Measurements from ENCODE around the gene SLC37A2. TPM values are rescaled to one million over a fixed set of nuclear protein-coding genes. Genes with fewer than 3 reads are reported as not detected.

Gene SLC37A2
- polyA plus RNA-seq, 1 of the 3 experiments (the other 2 are of a cell fraction): 0.44 TPM

- Histone ChIP-seq H3K4me3 (ENCODE audit: low read depth in 2 of 2, low read length in 1 of 2) (no peak overlapping the region), H3K4me1 (ENCODE audit: control insufficient read depth in 1 of 2, insufficient read depth in 2 of 2, low read depth in 1 of 2, low read length in 1 of 2) (no peaks in the 10 kb centered on the region), H3K9me2 (no peaks in the 10 kb centered on the region), H2AFZ (ENCODE audit: low read depth) (no peak overlapping the region), H3K36me3 (replicated peaks in 1 of 2; ENCODE audit: control insufficient read depth in 1 of 2, insufficient read depth in 2 of 2, low read length in 1 of 2) (no peaks in the 10 kb centered on the region), H4K20me1 (ENCODE audit: insufficient read depth) (no peaks in the 10 kb centered on the region), H3F3A (replicated peaks; ENCODE audit: insufficient read depth) (no peaks in the 10 kb centered on the region), H3K9me3 (no peaks in the 10 kb centered on the region), H3K27me3 (ENCODE audit: insufficient read depth) (no peaks in the 10 kb centered on the region), H3K79me2 (ENCODE audit: insufficient read depth) (no peaks in the 10 kb centered on the region), H3K9ac (no peak overlapping the region), H3K27ac (ENCODE audit: low read depth in 2 of 2, low read length in 1 of 2) (no peak overlapping the region), H3K4me2 (no peak overlapping the region)
- POLR2A ChIA-PET: no interaction called here
- DNase-seq: no peak
- 89% methylated on average over 2 of the region's 2 CpGs for WGBS (ENCODE audit: low lambda C conversion rate)
- TF ChIP-seq GATA2 (CRISPR knock-in tag; IDR thresholded peaks at IDR 0.05) (no peak), TAF1 (IDR thresholded peaks at IDR 0.05; ENCODE audit: borderline replicate concordance, low read depth, low read length) (no peak), CHD2 (IDR thresholded peaks at IDR 0.05; ENCODE audit: low read length, partially characterized antibody) (no peak), EZH2phosphoT487 (IDR thresholded peaks at IDR 0.05; ENCODE audit: borderline replicate concordance, low read depth) (no peak)
- CTCF ChIA-PET: interaction anchor here (1.1 kb wide), 1 partner anchor 15 kb away, joined by 4 read pairs; no protein-coding TSS in a partner anchor
These were observed 42.8 kb upstream of the SLC37A2 start for GRCh38 chr11:125020342-125020741.

DNA sequence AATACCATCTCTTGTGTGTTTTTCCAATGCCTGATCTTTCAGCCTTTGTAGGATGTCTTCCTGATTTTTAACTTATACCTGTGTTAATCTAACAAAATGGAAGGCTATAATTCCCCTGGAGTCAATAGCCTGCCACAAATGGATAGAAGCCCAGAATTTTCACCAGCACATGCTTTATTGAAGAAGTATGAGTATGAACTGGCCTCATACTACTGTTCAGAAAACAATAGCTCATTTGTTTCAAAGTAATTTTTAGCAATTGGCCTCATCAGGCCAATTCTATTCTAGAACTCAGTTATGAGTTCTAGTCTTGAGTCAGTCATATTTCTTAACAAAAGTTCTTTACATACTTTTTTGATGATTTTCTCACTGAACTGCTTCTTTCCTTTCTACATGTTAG lies 40.6 kb upstream of the SLC37A2 start:
- TF ChIP-seq RFX5 (IDR thresholded peaks at IDR 0.05; ENCODE audit: low read length) (no peak), RCOR1 (IDR thresholded peaks at IDR 0.05; ENCODE audit: low read length) (no peak), POLR2AphosphoS5 (IDR thresholded peaks at IDR 0.05; ENCODE audit: low read depth, low read length) (no peak), MXI1 (IDR thresholded peaks at IDR 0.05; ENCODE audit: low read depth, low read length) (no peak), REST (IDR thresholded peaks at IDR 0.05; ENCODE audit: low read depth, low read length) (no peak)
- Histone ChIP-seq H3K4me1 (ENCODE audit: control insufficient read depth in 1 of 2, insufficient read depth in 2 of 2, low read depth in 1 of 2, low read length in 1 of 2) (no peaks in the 10 kb centered on the region), H3K4me2 (no peak overlapping the region), H2AFZ (ENCODE audit: low read depth) (no peak overlapping the region), H3K36me3 (replicated peaks in 1 of 2; ENCODE audit: control insufficient read depth in 1 of 2, insufficient read depth in 2 of 2, low read length in 1 of 2) (no peaks in the 10 kb centered on the region), H3F3A (replicated peaks; ENCODE audit: insufficient read depth) (no peaks in the 10 kb centered on the region), H3K9ac (no peak overlapping the region), H3K4me3 (ENCODE audit: low read depth in 2 of 2, low read length in 1 of 2) (no peak overlapping the region), H3K27me3 (ENCODE audit: insufficient read depth) (no peaks in the 10 kb centered on the region), H3K9me3 (no peaks in the 10 kb centered on the region), H3K27ac (ENCODE audit: low read depth in 2 of 2, low read length in 1 of 2) (no peak overlapping the region), H4K20me1 (ENCODE audit: insufficient read depth) (no peaks in the 10 kb centered on the region), H3K9me2 (no peaks in the 10 kb centered on the region), H3K79me2 (ENCODE audit: insufficient read depth) (no peaks in the 10 kb centered on the region)
- no peak for DNase-seq
- POLR2A ChIA-PET: no interaction called here
- CTCF ChIA-PET: interaction anchor here (1.3 kb wide), 1 partner anchor 382 kb away, joined by 5 read pairs; no protein-coding TSS in a partner anchor

All from SK-N-SH (cell line).